ENCODE data around the gene CPNE5.

The CPNE5 gene

DNA sequence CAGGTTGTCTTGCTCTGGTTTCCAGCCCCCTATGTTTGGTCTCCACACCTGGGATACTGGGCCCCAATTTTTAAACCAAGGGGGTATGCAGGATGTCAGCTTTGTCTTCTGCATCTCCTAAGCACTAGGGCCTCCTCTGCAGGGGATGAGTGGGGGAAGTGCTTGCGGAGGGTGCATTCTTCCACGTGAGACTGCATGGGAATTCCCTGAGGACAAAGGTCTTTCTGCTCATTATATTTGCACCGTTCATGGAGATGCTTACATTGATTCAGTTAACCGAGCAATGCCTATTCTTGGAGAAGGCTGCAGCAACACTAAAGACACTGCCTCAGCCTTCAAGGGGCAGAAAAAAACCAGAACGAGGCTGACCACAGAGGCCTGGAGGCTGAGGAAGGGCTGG, 96.2 kb downstream of the CPNE5 start:
- no peak overlapping the region for H3K9ac ChIP-seq (ENCODE audit: low read depth, low read length)
- no peaks in the 10 kb centered on the region for H3K4me1 ChIP-seq (ENCODE audit: insufficient read depth, low read length)
- no peaks in the 10 kb centered on the region for H3K9me3 ChIP-seq (ENCODE audit: insufficient read depth, low read depth, low read length)
- no peak overlapping the region for H3K4me3 ChIP-seq (ENCODE audit: low read length)
- H3K27ac ChIP-seq (ENCODE audit: low read length): no peak overlapping the region
- no peaks in the 10 kb centered on the region for H3K36me3 ChIP-seq (ENCODE audit: insufficient read depth, low read depth, low read length)
- no peaks in the 10 kb centered on the region for H3K27me3 ChIP-seq (ENCODE audit: insufficient read depth, low read length)

DNA sequence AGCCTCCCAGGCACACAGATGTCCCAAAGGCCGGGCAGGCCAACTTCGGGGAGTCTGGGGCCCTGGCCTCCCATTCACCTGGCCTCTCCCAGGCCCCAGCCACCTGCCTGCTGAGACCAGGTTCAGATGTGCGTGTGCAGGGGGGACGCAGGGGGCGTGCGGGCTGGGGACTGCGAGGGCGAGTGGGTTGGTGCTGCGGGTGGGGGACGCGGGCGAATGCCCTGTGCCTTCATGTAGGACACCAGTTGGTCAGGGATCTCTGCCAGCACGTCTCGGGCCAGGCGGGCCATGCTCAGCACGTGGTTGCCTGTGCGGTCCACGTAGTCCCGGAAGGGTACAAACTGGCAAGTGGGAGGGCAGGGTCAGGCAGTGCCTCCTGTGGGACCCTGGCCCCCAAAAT, 97.1 kb downstream of the CPNE5 start:
- Histone ChIP-seq H3K9ac (ENCODE audit: low read depth, low read length) (no peak overlapping the region), H3K4me1 (ENCODE audit: insufficient read depth, low read length) (no peaks in the 10 kb centered on the region), H3K4me3 (ENCODE audit: low read length) (no peak overlapping the region), H3K36me3 (ENCODE audit: insufficient read depth, low read depth, low read length) (no peaks in the 10 kb centered on the region), H3K27ac (ENCODE audit: low read length) (no peak overlapping the region), H3K9me3 (ENCODE audit: insufficient read depth, low read depth, low read length) (no peaks in the 10 kb centered on the region), H3K27me3 (ENCODE audit: insufficient read depth, low read length) (no peaks in the 10 kb centered on the region)

DNA sequence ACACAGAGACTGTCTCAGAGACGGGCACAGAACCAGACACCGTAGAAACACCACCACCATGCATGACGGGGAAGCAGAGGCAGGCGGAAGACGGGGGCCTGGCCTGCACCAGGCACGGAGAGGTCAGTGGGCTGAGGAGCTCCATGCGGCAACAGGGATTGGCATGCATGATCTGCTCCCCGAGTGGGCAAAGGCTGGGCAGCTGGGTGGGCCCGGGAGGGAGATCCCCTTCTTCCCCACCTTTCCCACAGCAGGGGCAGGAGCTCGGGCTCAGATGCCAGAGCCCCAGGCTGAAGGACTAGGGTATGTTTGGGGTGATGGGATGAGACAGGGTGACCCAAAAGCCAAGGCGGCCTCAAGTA, 98.4 kb downstream of the CPNE5 start:
- no peaks in the 10 kb centered on the region for H3K36me3 ChIP-seq (ENCODE audit: insufficient read depth, low read depth, low read length)
- H3K27me3 ChIP-seq (ENCODE audit: insufficient read depth, low read length): no peaks in the 10 kb centered on the region
- no peak overlapping the region for H3K4me3 ChIP-seq (ENCODE audit: low read length)
- no peak overlapping the region for H3K9ac ChIP-seq (ENCODE audit: low read depth, low read length)
- H3K9me3 ChIP-seq (ENCODE audit: insufficient read depth, low read depth, low read length): no peaks in the 10 kb centered on the region
- no peak overlapping the region for H3K27ac ChIP-seq (ENCODE audit: low read length)
- no peaks in the 10 kb centered on the region for H3K4me1 ChIP-seq (ENCODE audit: insufficient read depth, low read length)

DNA sequence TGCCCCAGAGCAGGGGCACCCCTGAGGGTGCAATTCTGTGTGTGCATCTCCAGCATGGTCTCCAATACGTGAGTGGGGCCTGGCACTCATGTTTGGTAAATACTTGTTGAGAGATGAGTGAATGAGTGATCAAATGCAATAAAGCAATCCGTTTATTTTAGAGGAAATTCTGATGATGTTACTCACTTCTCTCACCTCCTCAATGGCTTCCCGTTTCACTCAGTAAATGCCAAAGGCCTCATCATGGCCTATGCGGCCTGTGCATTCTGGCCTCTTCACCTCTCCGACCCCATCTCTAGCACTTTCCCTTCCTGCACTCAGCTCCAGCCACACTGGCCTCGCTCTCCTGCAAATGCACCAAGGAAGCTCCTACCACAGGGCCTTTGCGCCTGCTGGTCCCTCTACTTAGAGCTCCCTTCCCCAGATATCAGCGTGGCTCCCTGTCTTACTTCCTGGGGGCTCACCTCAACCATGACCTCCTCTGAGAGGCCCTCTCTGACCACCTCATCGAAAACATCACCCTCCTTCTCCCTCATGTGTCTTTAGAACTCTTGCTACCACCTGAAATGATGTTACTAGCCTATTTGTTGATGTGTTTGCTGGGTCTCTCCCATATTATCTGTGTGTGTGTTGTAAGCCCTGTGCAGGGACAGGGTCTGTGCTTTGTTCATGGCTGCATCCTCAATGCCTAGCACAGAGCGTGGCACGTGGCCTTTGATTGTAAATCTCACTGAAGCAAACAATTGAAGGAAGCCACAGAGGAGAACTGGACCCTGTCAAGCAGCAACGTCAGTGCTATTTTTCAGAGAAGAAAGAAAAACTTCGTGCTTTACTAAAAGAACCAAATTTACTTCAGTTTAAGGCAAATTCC, 99.1 kb downstream of the CPNE5 start:
- Histone ChIP-seq H3K27me3 (ENCODE audit: insufficient read depth, low read length) (no peaks in the 10 kb centered on the region), H3K27ac (ENCODE audit: low read length) (no peak overlapping the region), H3K4me3 (ENCODE audit: low read length) (no peak overlapping the region), H3K36me3 (ENCODE audit: insufficient read depth, low read depth, low read length) (no peaks in the 10 kb centered on the region), H3K9ac (ENCODE audit: low read depth, low read length) (no peak overlapping the region), H3K4me1 (ENCODE audit: insufficient read depth, low read length) (no peaks in the 10 kb centered on the region; the same call in 1 of the 2 replicates), H3K9me3 (ENCODE audit: insufficient read depth, low read depth, low read length) (no peaks in the 10 kb centered on the region)

DNA sequence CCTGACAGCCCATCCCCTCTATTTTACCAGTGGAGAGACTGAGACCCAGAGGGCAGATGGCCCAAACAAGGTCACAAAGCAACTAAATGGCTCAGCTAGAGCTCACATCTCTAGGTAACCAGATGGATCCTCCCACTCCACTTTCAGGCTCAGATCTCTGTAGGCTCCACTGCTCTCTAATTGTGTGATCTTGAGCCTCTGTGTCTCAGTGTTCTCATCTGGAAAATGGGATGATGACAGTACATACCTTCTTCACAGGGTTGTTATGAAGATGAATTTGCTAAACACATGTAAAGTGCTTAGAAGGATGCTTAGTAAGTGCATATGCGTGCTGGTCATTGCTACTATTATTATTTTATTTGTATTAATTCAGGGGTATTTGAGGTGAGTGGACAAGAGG, 101.1 kb downstream of the CPNE5 start:
- H3K4me3 ChIP-seq (ENCODE audit: low read length): no peak overlapping the region
- no peak overlapping the region for H3K9ac ChIP-seq (ENCODE audit: low read depth, low read length)
- H3K36me3 ChIP-seq (ENCODE audit: insufficient read depth, low read depth, low read length): no peaks in the 10 kb centered on the region
- no peaks in the 10 kb centered on the region for H3K27me3 ChIP-seq (ENCODE audit: insufficient read depth, low read length)
- no peak overlapping the region for H3K27ac ChIP-seq (ENCODE audit: low read length)
- no peaks in the 10 kb centered on the region; the same call in 1 of the 2 replicates for H3K4me1 ChIP-seq (ENCODE audit: insufficient read depth, low read length)
- H3K9me3 ChIP-seq (ENCODE audit: insufficient read depth, low read depth, low read length): no peaks in the 10 kb centered on the region

DNA sequence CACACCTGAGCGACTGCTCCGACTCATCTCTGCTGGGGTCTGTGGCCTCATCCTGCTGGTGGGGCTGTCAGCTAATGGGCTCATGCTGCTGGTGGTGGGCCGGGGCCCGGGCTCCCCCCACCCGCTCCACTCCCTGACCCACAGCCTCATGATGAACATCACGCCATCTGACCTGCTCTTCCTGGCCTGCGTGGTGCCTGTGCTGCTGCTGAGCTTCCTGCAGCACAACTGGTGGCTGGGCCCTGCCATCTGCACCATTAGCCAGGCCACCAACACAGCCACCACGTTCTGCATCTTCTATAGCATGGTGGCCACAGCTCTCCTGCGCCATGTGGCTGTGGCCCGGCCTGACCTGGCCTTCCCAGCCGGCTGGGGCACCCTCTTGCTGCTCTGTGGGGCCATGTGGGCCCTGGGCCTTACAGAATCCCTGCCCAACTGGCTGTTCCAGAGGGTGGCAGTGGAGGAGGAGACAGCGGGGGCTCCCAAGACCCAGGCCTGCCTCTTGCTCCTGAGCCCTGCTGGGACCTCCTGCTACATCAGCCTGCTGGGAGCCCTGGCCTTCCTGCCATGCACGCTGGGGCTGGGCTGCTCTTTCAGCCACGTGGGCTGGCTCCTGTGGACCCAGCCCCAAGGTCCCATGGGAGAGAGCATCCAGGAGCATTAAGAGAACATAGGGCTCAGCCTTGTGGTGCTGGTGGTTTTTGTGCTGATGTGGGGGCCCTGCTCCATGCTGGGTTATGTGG, 102.0 kb downstream of the CPNE5 start:
- no peak overlapping the region for H3K9ac ChIP-seq (ENCODE audit: low read depth, low read length)
- no peaks in the 10 kb centered on the region for H3K27me3 ChIP-seq (ENCODE audit: insufficient read depth, low read length)
- no peak overlapping the region for H3K4me3 ChIP-seq (ENCODE audit: low read length)
- H3K36me3 ChIP-seq (ENCODE audit: insufficient read depth, low read depth, low read length): no peaks in the 10 kb centered on the region
- no peak overlapping the region for H3K27ac ChIP-seq (ENCODE audit: low read length)
- H3K9me3 ChIP-seq (ENCODE audit: insufficient read depth, low read depth, low read length): no peaks in the 10 kb centered on the region
- H3K4me1 ChIP-seq (ENCODE audit: insufficient read depth, low read length): no peaks in the 10 kb centered on the region; the same call in 1 of the 2 replicates

DNA sequence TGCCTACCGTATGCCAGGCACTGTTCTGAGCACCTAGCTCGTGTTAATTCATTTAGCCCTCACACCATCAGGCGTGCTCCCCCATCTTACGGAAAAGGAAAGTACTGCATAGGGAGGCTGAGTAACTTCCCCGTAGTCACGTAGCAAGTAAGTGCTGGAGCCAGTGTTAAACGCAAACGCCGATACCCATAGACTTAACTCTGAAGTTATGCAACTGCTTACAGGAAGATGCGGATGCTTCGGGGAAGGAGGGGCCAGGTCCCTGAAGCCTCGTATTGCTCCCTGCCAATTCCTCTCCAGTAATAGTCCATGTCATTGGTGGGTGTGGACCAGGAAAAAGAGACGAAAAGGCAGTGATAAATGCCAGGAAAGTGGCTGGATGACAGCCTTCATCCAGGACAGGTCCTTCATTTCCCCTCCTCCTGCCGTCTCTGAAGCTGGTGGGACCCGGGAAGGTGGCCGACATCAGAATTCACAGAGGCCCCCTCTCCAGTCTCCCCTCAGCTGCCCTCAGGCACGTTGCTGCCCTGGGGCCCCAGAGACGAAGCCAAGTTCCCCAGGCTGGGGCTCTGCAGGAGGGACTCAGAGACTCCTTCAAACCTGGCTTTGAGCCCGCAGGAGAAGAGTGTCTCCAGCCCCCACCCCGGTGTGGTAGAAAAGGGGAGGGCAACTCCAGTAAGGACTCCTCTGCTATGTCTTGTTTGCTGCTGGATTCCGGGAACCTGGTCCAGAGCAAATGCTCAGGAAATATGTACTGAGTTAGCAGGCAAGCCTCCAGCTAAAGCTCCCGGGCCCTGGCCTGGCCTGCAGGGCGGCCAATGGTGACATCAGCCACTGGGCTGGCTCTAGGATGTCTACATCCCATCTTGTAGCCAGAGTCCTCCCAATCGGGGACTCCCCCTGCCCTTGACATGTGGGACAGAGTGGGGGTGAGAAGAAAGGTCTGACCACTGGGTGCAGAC, 103.9 kb downstream of the CPNE5 start:
- no peak overlapping the region for H3K9ac ChIP-seq (ENCODE audit: low read depth, low read length)
- H3K4me1 ChIP-seq (ENCODE audit: insufficient read depth, low read length): peaks cover 8% of the 10 kb centered on the region; the same call in 1 of the 2 replicates
- H3K27me3 ChIP-seq (ENCODE audit: insufficient read depth, low read length): no peaks in the 10 kb centered on the region
- no peaks in the 10 kb centered on the region for H3K9me3 ChIP-seq (ENCODE audit: insufficient read depth, low read depth, low read length)
- no peak overlapping the region for H3K27ac ChIP-seq (ENCODE audit: low read length)
- H3K4me3 ChIP-seq (ENCODE audit: low read length): no peak overlapping the region
- H3K36me3 ChIP-seq (ENCODE audit: insufficient read depth, low read depth, low read length): no peaks in the 10 kb centered on the region

DNA sequence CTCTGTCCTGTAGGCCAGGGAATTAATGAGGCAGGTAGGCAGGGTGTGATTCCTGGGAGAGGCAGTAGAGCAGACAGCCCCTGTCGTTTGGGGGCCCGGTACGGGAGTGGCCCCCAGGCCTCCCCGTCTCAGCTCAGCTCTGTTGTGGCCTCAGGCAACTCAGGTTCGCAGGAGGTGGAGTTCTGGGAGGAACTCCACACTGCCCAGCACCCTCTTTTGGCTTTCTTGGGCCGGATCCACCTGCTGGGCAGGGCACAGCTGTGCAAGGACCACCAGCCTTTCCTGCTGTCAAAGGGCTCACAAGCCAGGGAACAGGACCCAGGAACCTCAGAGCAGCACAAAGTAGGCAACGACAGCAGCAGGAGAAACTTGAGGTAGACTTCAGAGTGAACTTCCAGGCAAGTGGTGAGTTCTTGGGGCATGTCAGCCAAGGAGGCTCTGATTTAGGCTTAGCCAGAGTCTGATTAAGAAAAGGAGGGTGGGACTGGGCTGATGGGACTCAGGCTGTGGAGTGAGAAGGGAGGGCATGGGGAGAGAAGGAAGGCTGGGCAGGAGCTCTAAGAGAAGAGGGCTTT, 104.7 kb downstream of the CPNE5 start:
- H3K27ac ChIP-seq (ENCODE audit: low read length): no peak overlapping the region
- H3K4me1 ChIP-seq (ENCODE audit: insufficient read depth, low read length): peaks cover 8% of the 10 kb centered on the region; the same call in 1 of the 2 replicates
- H3K9me3 ChIP-seq (ENCODE audit: insufficient read depth, low read depth, low read length): no peaks in the 10 kb centered on the region
- no peaks in the 10 kb centered on the region for H3K36me3 ChIP-seq (ENCODE audit: insufficient read depth, low read depth, low read length)
- no peak overlapping the region for H3K4me3 ChIP-seq (ENCODE audit: low read length)
- no peaks in the 10 kb centered on the region for H3K27me3 ChIP-seq (ENCODE audit: insufficient read depth, low read length)
- H3K9ac ChIP-seq (ENCODE audit: low read depth, low read length): no peak overlapping the region

DNA sequence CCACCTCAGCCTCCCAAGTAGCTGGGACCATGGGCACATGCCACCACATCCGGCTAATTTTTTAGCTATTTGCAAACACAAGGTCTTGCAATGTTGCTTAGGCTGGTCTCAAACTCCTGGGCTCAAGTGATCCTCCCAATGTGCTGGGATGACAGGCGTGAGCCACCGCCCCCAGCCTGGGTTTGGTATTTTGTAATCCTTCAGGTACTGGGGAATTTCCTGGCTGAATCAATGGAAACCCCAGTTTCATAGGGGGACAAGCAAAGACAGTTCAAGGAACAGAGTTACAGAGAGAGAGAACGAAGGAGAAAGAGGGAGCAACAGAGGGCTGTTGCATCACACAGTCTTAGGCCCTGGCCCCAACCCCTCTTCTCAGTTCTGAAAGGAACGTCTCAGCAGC, 105.9 kb downstream of the CPNE5 start:
- Histone ChIP-seq H3K4me1 (ENCODE audit: insufficient read depth, low read length) (peaks cover 8% of the 10 kb centered on the region; the same call in 1 of the 2 replicates), H3K9me3 (ENCODE audit: insufficient read depth, low read depth, low read length) (no peaks in the 10 kb centered on the region), H3K27me3 (ENCODE audit: insufficient read depth, low read length) (no peaks in the 10 kb centered on the region), H3K27ac (ENCODE audit: low read length) (no peak overlapping the region), H3K36me3 (ENCODE audit: insufficient read depth, low read depth, low read length) (no peaks in the 10 kb centered on the region), H3K4me3 (ENCODE audit: low read length) (no peak overlapping the region), H3K9ac (ENCODE audit: low read depth, low read length) (no peak overlapping the region)

DNA sequence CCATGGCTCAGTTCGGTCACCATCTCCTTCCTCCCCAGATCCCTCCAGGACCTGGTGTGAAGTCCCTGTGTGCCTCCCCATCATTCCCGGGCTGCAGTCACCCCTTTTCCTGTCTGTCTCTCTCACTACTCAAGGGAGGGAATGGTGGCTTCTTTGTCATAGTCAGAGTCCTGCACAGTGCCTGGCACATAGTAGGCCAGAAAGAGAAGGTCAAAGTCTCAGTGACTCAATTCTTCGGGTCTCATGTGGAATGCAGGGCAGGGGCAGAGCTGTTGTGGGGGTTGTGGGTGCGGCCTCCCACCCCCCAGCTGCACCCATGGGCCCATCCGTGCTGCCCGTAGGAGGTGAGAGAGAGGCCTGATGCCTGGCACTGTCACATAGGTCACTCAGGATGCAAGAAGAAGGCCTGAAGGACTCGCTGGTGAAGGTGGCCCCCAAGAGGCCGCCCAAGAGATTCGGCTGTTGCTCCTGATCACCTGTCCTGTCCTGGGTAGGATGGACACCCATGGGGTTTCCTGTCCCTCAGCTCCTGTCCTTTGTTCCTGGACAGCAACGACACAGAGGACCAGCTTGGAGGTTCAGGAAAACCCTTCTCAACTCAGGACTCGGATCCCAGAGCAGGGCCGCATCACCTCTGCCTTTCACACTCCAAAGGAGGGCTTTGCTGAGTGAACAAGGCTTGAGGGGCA, 107.5 kb downstream of the CPNE5 start:
- Histone ChIP-seq H3K9me3 (ENCODE audit: insufficient read depth, low read depth, low read length) (no peaks in the 10 kb centered on the region), H3K4me3 (ENCODE audit: low read length) (no peak overlapping the region), H3K27ac (ENCODE audit: low read length) (no peak overlapping the region), H3K9ac (ENCODE audit: low read depth, low read length) (no peak overlapping the region), H3K4me1 (ENCODE audit: insufficient read depth, low read length) (peaks cover 8% of the 10 kb centered on the region; the same call in 1 of the 2 replicates), H3K36me3 (ENCODE audit: insufficient read depth, low read depth, low read length) (no peaks in the 10 kb centered on the region), H3K27me3 (ENCODE audit: insufficient read depth, low read length) (no peaks in the 10 kb centered on the region)
